ENCODE measurements around the gene PTPRM.

DNA sequence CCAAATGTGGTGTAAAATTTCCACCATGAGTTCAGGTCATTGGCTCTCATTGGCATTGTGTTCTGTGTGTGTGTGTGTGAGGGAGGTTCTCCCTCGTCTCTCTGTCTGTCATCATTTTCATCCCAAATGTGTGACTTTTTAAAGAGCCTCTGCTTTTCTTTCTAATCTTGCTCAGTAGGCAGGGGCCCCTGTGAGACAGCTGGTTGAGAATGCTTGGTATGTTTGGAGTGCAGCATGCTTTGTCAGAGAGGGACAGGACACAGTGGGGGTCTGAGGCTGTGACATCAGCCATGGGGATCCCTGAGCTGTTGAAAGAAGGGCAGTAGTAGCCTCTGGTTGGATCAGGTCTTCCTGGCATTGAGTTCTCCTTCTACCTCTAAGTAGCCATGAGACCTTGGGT is 10.6 kb downstream of the PTPRM start:
- TF ChIP-seq EP300 (IDR thresholded peaks at IDR 0.05) = no peak
- TF ChIP-seq POLR2A (IDR thresholded peaks at IDR 0.05) = no peak

Data from gastroesophageal sphincter (tissue), 2 donors.